ENCODE results near the gene TMEM92. TPM values are rescaled to one million over a fixed set of nuclear protein-coding genes. Genes with fewer than 3 reads are reported as not detected.

The TMEM92 gene
- total RNA-seq, 1 experiment from 2014 or later = 14.8 TPM

GRCh38 chr17:50317121-50317520, 42.9 kb downstream of the TMEM92 start:
- no peak overlapping the region for H3K4me3 ChIP-seq (ENCODE audit: low read depth, low read length)
- H3K4me1 ChIP-seq = peaks cover 17% of the 10 kb centered on the region
- Mint-ChIP-seq H3K4me3 (ENCODE audit: unreplicated experiment) (no peak overlapping the region), H3K27ac (ENCODE audit: unreplicated experiment) (no peak overlapping the region), H3K9me3 (ENCODE audit: unreplicated experiment) (no peaks in the 10 kb centered on the region), H3K27me3 (ENCODE audit: insufficient read depth, unreplicated experiment) (peaks cover 8% of the 10 kb centered on the region), H3K4me1 (ENCODE audit: low read depth, unreplicated experiment) (no peaks in the 10 kb centered on the region), H3K36me3 (ENCODE audit: insufficient read depth, unreplicated experiment) (no peaks in the 10 kb centered on the region)
- no peaks in the 10 kb centered on the region for H3K36me3 ChIP-seq (ENCODE audit: control insufficient read depth, insufficient read depth, low read length)
- BruUV-seq (replicated peaks) = no TSS peak
- H3K9me3 ChIP-seq = no peaks in the 10 kb centered on the region
- no peak for DNase-seq
- H3K27me3 ChIP-seq (replicated peaks; ENCODE audit: control insufficient read depth, insufficient read depth, low read length) = no peaks in the 10 kb centered on the region
- ChIA-PET POLR2A (no interaction called here), CTCF (interaction anchor here (0.6 to 1.6 kb wide), 3 partner anchors 19 to 628 kb away, joined by 4 read pairs; no protein-coding TSS in a partner anchor)
- no peak for TF ChIP-seq CTCF (IDR thresholded peaks at IDR 0.05; ENCODE audit: insufficient read depth in 1 of 2, low read depth in 1 of 2, low read length in 1 of 2, severe bottlenecking in 1 of 2, unreplicated experiment in 1 of 2)
- intact Hi-C loops (cut with micrococcal nuclease; ENCODE audit: unreplicated experiment) = no loop called here

DNA sequence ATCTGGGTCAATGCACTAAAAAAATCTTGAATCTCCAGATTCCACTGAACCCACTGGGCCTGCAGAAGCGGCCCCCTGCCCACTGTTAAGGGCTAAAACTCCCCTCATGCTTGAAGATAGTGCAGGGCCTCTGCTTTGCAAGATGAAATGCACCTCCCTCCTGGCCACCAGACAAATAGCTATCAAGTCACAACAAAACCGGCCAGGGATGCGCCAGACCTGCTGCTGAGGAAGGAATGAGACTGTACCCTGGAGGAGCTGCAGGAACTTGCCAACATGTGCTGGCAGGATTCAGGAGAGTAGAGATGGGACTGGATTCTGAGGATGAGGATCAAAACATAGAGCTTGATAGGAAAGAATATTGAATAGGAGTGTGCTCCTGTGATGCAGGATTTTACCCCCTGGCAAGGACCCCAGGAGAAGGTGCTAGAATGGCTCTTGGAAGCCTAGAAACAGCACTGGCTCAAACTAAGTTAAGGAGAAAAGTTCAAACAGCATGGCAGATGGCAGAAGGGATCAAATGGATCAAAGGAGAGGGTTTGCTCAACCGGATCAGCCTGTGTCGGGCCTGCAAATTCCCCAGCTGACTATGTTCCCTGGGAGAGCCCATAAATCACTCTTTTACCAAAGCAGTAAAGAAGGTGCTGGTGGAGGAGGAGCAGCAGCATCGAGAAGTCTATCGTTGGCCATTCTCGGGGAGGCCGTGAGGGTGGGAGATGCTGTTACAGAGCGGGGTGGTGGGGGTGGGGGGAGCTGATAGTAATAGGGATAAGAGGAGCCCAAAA, 44.4 kb downstream of the TMEM92 start:
- intact Hi-C loops (cut with micrococcal nuclease; ENCODE audit: unreplicated experiment) = no loop called here
- H3K4me1 Mint-ChIP-seq (ENCODE audit: low read depth, unreplicated experiment) = no peaks in the 10 kb centered on the region
- peak; percentile 71 to 75 for DNase-seq
- H3K27ac Mint-ChIP-seq (ENCODE audit: unreplicated experiment) = no peak overlapping the region
- H3K4me1 ChIP-seq = peaks cover 17% of the 10 kb centered on the region
- no TSS peak for BruUV-seq (replicated peaks)
- H3K9me3 ChIP-seq = no peaks in the 10 kb centered on the region
- H3K4me3 ChIP-seq (ENCODE audit: low read depth, low read length) = no peak overlapping the region
- no peak overlapping the region for H3K4me3 Mint-ChIP-seq (ENCODE audit: unreplicated experiment)
- H3K36me3 ChIP-seq (ENCODE audit: control insufficient read depth, insufficient read depth, low read length) = no peaks in the 10 kb centered on the region
- no peaks in the 10 kb centered on the region for H3K36me3 Mint-ChIP-seq (ENCODE audit: insufficient read depth, unreplicated experiment)
- no peaks in the 10 kb centered on the region for H3K27me3 ChIP-seq (replicated peaks; ENCODE audit: control insufficient read depth, insufficient read depth, low read length)
- TF ChIP-seq CTCF (IDR thresholded peaks at IDR 0.05; ENCODE audit: insufficient read depth in 1 of 2, low read depth in 1 of 2, low read length in 1 of 2, severe bottlenecking in 1 of 2, unreplicated experiment in 1 of 2) = no peak
- CTCF ChIA-PET = interaction anchor here (0.6 to 1.2 kb wide), 5 partner anchors 32 to 163 kb away, joined by 3 to 5 read pairs (median 3); partner anchors contain the start of gene TMEM92
- H3K9me3 Mint-ChIP-seq (ENCODE audit: unreplicated experiment) = no peaks in the 10 kb centered on the region
- POLR2A ChIA-PET = interaction anchor here (0.6 kb wide), 1 partner anchor 208 kb away, joined by 3 read pairs; no protein-coding TSS in a partner anchor
- H3K27me3 Mint-ChIP-seq (ENCODE audit: insufficient read depth, unreplicated experiment) = peaks cover 4% of the 10 kb centered on the region

- Mint-ChIP-seq H3K9me3 (ENCODE audit: unreplicated experiment) (no peaks in the 10 kb centered on the region), H3K36me3 (ENCODE audit: insufficient read depth, unreplicated experiment) (no peaks in the 10 kb centered on the region), H3K27ac (ENCODE audit: unreplicated experiment) (no peak overlapping the region), H3K4me3 (ENCODE audit: unreplicated experiment) (no peak overlapping the region), H3K27me3 (ENCODE audit: insufficient read depth, unreplicated experiment) (no peaks in the 10 kb centered on the region), H3K4me1 (ENCODE audit: low read depth, unreplicated experiment) (no peaks in the 10 kb centered on the region)
- DNase-seq = no peak
- BruUV-seq (replicated peaks) = no TSS peak
- ChIA-PET POLR2A (no interaction called here), CTCF (interaction anchor here (1.2 kb wide), 1 partner anchor 45 kb away, joined by 5 read pairs; the partner anchor contains the start of gene TMEM92)
- no peaks in the 10 kb centered on the region for H3K36me3 ChIP-seq (ENCODE audit: control insufficient read depth, insufficient read depth, low read length)
- no peaks in the 10 kb centered on the region for H3K27me3 ChIP-seq (replicated peaks; ENCODE audit: control insufficient read depth, insufficient read depth, low read length)
- no peaks in the 10 kb centered on the region for H3K9me3 ChIP-seq
- intact Hi-C loops (cut with micrococcal nuclease; ENCODE audit: unreplicated experiment) = no loop called here
- peaks cover 17% of the 10 kb centered on the region for H3K4me1 ChIP-seq
- no peak for TF ChIP-seq CTCF (IDR thresholded peaks at IDR 0.05; ENCODE audit: insufficient read depth in 1 of 2, low read depth in 1 of 2, low read length in 1 of 2, severe bottlenecking in 1 of 2, unreplicated experiment in 1 of 2)
- no peak overlapping the region for H3K4me3 ChIP-seq (ENCODE audit: low read depth, low read length)
Observed at GRCh38 chr17:50319306-50320004, 45.2 kb downstream of the TMEM92 start.

Data from Caco-2 (cell line).